Osteocyte (in vitro differentiated cells): ENCODE measurements around the gene DHX8. TPM values are rescaled to one million over a fixed set of nuclear protein-coding genes. Genes with fewer than 3 reads are reported as not detected.
A peak's percentile ranks its signal among the peaks of the same experiment; 100 is the strongest.

Experiments used
- DNase-seq: peaks from one replicate; pipeline ENCODE4 v3.0.0; 2021; ENCODE audit warnings: mixed read lengths; ENCODE audit not compliant: unreplicated experiment; ENCODE audit errors: extremely low spot score
- H3K27ac Mint-ChIP-seq: one replicate; pipeline ENCODE4 v1.8.0; 2021; ENCODE audit warnings: mild to moderate bottlenecking, mixed read lengths; ENCODE audit not compliant: unreplicated experiment
- H3K27me3 Mint-ChIP-seq: one replicate; pipeline ENCODE4 v1.8.0; 2021; ENCODE audit warnings: mixed read lengths; ENCODE audit not compliant: unreplicated experiment
- H3K36me3 Mint-ChIP-seq: one replicate; pipeline ENCODE4 v1.8.0; 2021; ENCODE audit warnings: mixed read lengths; ENCODE audit not compliant: unreplicated experiment
- H3K4me1 Mint-ChIP-seq: one replicate; pipeline ENCODE4 v1.8.0; 2021; ENCODE audit warnings: mixed read lengths; ENCODE audit not compliant: unreplicated experiment
- H3K4me3 Mint-ChIP-seq: one replicate; pipeline ENCODE4 v1.8.0; 2021; ENCODE audit warnings: mild to moderate bottlenecking, moderate library complexity, mixed read lengths; ENCODE audit not compliant: unreplicated experiment
- H3K9me3 Mint-ChIP-seq: one replicate; pipeline ENCODE4 v1.8.0; 2021; ENCODE audit warnings: mixed read lengths; ENCODE audit not compliant: unreplicated experiment
- total RNA-seq: library from RNA; stranded (reverse); gene quantifications from 2 replicates; pipeline ENCODE4 v1.2.1, GENCODE V29; 2021
- TF ChIP-seq, protein P1 (sequence below): fragments of 200-600 bp; sonication (generic); IDR thresholded peaks from 2 replicates; pipeline ENCODE4 v1.5.0; 2021; ENCODE audit warnings: antibody characterized with exemption, mild to moderate bottlenecking, moderate library complexity

DHX8 gene
- total RNA-seq, 1 donor from 2014 or later = 70.7 TPM

DNA sequence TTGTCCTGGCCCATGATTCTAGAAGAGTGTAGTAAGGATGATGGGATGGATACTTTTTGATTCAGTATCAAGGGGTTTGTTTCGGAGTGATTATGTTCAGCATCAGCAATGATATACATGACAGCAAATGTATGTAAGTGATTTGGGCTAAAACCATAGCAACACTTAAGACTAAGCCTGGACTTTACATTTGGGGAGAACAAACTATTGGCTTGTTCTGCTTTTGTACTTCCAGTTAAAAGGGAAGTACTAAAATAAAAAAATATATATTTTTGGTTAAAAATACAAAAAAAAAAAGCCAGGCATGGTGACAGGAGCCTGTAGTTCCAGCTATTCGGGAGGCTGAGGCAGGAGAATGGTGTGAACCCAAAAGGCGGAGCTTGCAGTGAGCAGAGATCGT, 20.5 kb upstream of the DHX8 start:
- TF ChIP-seq, protein P1, sequence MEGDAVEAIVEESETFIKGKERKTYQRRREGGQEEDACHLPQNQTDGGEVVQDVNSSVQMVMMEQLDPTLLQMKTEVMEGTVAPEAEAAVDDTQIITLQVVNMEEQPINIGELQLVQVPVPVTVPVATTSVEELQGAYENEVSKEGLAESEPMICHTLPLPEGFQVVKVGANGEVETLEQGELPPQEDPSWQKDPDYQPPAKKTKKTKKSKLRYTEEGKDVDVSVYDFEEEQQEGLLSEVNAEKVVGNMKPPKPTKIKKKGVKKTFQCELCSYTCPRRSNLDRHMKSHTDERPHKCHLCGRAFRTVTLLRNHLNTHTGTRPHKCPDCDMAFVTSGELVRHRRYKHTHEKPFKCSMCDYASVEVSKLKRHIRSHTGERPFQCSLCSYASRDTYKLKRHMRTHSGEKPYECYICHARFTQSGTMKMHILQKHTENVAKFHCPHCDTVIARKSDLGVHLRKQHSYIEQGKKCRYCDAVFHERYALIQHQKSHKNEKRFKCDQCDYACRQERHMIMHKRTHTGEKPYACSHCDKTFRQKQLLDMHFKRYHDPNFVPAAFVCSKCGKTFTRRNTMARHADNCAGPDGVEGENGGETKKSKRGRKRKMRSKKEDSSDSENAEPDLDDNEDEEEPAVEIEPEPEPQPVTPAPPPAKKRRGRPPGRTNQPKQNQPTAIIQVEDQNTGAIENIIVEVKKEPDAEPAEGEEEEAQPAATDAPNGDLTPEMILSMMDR = no peak
- H3K27me3 Mint-ChIP-seq = peaks cover 3% of the 10 kb centered on the region
- peaks cover 18% of the 10 kb centered on the region for H3K4me1 Mint-ChIP-seq
- no peak overlapping the region for H3K4me3 Mint-ChIP-seq
- H3K36me3 Mint-ChIP-seq = no peaks in the 10 kb centered on the region
- DNase-seq = no peak
- no peaks in the 10 kb centered on the region for H3K9me3 Mint-ChIP-seq
- H3K27ac Mint-ChIP-seq = no peak overlapping the region

DNA sequence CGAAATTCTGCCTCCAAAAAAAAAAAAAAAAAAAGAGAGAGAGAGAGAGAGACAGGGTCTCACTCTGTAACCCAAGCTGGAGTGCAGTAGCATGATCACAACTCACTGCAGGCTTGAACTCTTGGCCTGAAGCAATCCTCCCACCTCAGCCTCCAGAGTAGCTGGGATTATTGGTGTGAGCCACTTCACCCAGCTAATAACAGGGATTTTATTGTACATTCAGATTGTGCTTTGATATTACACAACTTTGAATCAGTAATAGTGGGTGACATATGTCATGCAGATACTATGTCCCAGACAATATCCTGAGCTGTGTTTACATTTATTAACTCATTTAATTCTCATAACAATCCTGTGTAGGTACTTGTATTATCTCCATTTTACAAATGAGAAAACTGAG, 19.7 kb upstream of the DHX8 start:
- no peak overlapping the region for H3K27ac Mint-ChIP-seq
- H3K9me3 Mint-ChIP-seq = no peaks in the 10 kb centered on the region
- DNase-seq = no peak
- TF ChIP-seq, protein P1 = no peak
- peaks cover 24% of the 10 kb centered on the region for H3K4me1 Mint-ChIP-seq
- H3K4me3 Mint-ChIP-seq = no peak overlapping the region
- no peaks in the 10 kb centered on the region for H3K36me3 Mint-ChIP-seq
- H3K27me3 Mint-ChIP-seq = peaks cover 3% of the 10 kb centered on the region

DNA sequence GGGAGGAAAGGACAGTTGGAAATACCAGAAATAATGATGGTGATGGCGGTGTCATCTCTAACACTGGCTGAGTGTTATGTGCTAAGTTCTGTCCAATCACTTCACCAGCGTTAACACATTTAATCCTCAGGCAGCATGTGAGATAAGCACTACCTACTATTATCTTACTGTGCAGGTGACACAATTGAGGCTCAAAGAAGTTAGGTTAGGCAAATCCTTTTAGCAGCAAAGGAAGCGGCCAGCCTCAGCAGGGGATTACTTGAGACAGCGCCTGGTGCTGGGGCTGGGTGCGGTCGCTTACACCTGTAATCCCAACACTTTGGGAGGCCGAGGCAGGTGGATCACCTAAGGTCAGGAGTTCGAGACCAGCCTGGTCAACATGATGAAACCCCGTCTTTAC, 18.7 kb upstream of the DHX8 start:
- no peak overlapping the region for H3K4me3 Mint-ChIP-seq
- TF ChIP-seq, protein P1 = no peak
- H3K27me3 Mint-ChIP-seq = peaks cover 3% of the 10 kb centered on the region
- H3K9me3 Mint-ChIP-seq = no peaks in the 10 kb centered on the region
- no peaks in the 10 kb centered on the region for H3K36me3 Mint-ChIP-seq
- no peak for DNase-seq
- peaks cover 33% of the 10 kb centered on the region for H3K4me1 Mint-ChIP-seq
- no peak overlapping the region for H3K27ac Mint-ChIP-seq

DNA sequence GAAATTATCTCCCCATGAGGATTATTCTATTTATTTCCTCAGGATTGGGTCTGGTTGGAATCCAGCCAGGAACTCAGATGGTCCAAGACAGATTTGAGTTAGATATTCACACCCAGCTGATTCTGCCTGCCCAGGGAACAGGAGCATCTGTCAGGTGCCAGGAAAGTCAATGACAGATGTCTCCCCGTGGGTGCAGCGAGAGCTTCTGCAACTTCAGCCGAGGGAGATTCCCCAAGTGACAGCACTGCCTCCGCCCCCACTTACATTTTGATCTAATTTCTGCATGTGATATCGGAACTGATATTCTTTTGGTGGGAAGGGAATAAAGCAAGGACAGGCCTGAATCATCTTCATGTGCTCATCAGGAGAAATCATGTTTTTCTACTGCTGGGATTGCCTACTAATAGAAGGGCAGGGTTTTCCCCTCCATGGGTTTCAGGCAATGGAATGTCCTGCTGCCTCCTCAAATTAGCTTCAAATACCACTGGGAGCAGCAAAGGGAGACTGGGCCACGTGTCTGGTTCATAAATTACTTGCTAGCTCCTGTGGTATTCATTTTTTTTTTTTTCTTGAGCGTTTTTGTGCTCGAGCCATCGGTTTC, 15.7 kb upstream of the DHX8 start:
- Mint-ChIP-seq H3K4me1 (peaks cover 33% of the 10 kb centered on the region), H3K27me3 (peaks cover 3% of the 10 kb centered on the region), H3K27ac (peak overlapping the region; percentile 84), H3K9me3 (no peaks in the 10 kb centered on the region), H3K36me3 (no peaks in the 10 kb centered on the region), H3K4me3 (peak overlapping the region; percentile 26)
- peak; percentile 88 for DNase-seq
- TF ChIP-seq, protein P1 = no peak

DNA sequence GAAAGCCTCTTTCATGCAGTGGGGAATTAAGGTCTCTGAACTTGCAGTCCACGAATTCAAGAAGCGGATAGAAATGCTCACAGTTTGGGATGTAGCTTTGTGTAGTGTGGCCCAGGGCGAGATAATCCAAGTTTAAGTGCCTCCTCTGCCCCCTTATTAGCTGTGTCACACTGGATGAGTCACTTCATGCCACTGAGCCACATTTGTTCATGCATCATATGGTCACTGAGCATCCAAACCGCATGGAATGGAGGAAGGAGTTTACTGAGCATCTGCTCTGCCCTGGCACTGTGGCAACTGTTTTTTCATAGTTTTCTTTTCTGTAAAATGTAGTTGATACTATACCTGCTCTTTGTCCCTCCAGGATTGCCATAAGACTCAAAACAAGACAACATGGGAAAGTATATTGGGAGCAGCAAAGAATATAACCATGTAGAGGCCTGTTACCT, 15.1 kb upstream of the DHX8 start:
- peaks cover 3% of the 10 kb centered on the region for H3K27me3 Mint-ChIP-seq
- peak overlapping the region; percentile 84 for H3K27ac Mint-ChIP-seq
- no peaks in the 10 kb centered on the region for H3K36me3 Mint-ChIP-seq
- TF ChIP-seq, protein P1 = no peak
- no peak overlapping the region for H3K4me3 Mint-ChIP-seq
- peaks cover 33% of the 10 kb centered on the region for H3K4me1 Mint-ChIP-seq
- DNase-seq = no peak
- H3K9me3 Mint-ChIP-seq = no peaks in the 10 kb centered on the region
